ENCODE results near the gene EDRF1.

Gene EDRF1

DNA sequence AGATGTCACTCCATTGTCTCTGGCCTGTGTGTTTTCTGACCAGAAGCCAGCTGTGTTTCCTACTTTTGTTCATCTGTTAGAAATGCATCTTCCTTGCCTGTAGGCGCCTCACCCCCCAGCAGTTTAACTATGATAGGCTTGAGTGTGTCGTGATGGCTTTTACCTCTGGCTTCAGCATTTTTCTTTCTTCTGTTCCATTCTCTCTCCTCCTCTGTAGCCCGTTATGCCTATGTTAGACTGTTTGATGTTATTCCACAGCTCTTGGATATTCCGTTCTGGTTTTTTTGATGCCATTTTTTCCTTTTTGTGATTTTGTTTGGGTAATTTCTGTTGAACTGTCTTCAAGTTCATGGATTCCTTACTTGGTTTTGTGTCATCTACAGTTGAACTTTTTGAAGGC is 38.2 kb downstream of the EDRF1 start:
- no peak overlapping the region for H3K4me3 ChIP-seq (ENCODE audit: insufficient read depth, low read depth, low read length, poor library complexity, severe bottlenecking)
- peaks cover 70% of the 10 kb centered on the region for H3K36me3 ChIP-seq (ENCODE audit: control insufficient read depth, insufficient read depth, low read length)
- H3K27ac ChIP-seq (ENCODE audit: insufficient read depth, low read length, poor library complexity, severe bottlenecking), result no peak overlapping the region
- no peaks in the 10 kb centered on the region for H3K9me3 ChIP-seq (ENCODE audit: control insufficient read depth, low read length)
- no peak for DNase-seq
- H3K27me3 ChIP-seq (replicated peaks; ENCODE audit: control insufficient read depth, insufficient read depth, low read length, poor library complexity, severe bottlenecking), result no peaks in the 10 kb centered on the region
- H3K4me1 ChIP-seq (ENCODE audit: control insufficient read depth, insufficient read depth, low read length, poor library complexity, severe bottlenecking), result no peaks in the 10 kb centered on the region

DNA sequence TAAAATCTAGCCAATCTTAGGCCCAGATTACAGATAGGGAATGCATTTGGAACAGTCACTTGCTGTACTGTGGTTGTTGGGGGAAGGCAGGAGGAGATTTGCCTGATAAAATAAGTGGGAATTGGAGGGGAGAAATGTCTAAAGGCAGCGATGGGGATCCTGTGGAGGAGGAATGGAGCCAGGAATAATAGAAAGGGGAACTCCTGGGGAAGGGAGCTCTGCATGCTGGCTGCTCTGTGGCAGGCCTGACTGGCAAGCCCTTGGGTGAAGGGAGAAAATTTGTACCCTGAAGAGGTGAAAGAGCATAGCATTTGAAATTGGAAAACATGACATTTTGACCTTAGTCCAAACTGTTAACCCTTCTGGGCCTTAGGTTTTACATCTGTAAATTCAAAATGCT is 42.5 kb downstream of the EDRF1 start:
- H3K4me1 ChIP-seq (ENCODE audit: control insufficient read depth, insufficient read depth, low read length, poor library complexity, severe bottlenecking), result no peaks in the 10 kb centered on the region
- H3K36me3 ChIP-seq (ENCODE audit: control insufficient read depth, insufficient read depth, low read length), result peaks cover 63% of the 10 kb centered on the region
- no peaks in the 10 kb centered on the region for H3K27me3 ChIP-seq (replicated peaks; ENCODE audit: control insufficient read depth, insufficient read depth, low read length, poor library complexity, severe bottlenecking)
- H3K9me3 ChIP-seq (ENCODE audit: control insufficient read depth, low read length), result no peaks in the 10 kb centered on the region
- H3K27ac ChIP-seq (ENCODE audit: insufficient read depth, low read length, poor library complexity, severe bottlenecking), result no peak overlapping the region
- DNase-seq, result no peak
- no peak overlapping the region for H3K4me3 ChIP-seq (ENCODE audit: insufficient read depth, low read depth, low read length, poor library complexity, severe bottlenecking)

DNA sequence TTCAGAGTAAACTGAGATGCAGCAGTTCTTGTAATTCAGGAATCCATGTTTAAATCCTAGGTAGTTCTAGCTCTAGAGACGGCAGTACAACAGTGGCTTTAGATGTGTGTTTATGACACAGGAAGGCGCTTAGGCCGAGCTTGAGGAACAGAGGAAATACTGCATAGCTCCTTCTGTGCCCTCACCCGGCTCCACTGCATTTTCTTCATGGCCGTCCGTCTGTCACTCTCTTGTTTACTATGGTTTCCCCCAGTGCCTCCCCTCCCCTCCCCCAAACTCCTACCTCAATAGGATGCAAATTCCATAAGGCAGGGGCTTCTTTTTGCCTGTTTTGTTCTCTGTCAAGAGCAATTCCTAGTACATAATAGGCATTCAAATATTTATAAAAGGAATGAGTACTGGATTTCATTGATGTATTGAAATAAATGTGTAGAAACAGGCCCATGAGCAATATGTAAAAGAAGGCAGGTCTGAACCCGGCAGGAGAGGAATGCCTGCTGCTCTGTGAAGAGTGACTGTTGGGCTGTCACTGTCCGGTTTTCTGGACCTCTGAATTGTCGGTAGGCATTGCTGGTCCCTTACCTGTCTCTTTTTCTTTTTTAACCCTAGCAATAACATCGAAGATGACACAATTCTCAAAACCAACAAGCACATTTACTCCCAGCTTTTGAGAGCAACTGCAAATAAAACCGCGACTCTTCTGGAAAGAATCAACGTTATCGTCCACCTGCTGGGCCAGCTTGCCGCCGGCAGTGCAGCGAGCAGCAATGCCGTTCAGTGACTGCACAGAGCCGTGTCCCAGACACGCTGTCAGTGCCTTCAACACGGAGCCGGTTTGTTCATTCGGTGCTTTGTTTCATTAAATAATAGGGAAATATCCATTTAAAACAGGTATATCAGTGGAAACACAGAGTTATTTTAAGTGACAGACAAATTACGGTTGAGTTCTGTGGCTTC is 43.5 kb downstream of the EDRF1 start:
- Histone ChIP-seq H3K27ac (ENCODE audit: insufficient read depth, low read length, poor library complexity, severe bottlenecking) (no peak overlapping the region), H3K27me3 (replicated peaks; ENCODE audit: control insufficient read depth, insufficient read depth, low read length, poor library complexity, severe bottlenecking) (no peaks in the 10 kb centered on the region), H3K9me3 (ENCODE audit: control insufficient read depth, low read length) (no peaks in the 10 kb centered on the region), H3K4me1 (ENCODE audit: control insufficient read depth, insufficient read depth, low read length, poor library complexity, severe bottlenecking) (no peaks in the 10 kb centered on the region), H3K4me3 (ENCODE audit: insufficient read depth, low read depth, low read length, poor library complexity, severe bottlenecking) (no peak overlapping the region), H3K36me3 (ENCODE audit: control insufficient read depth, insufficient read depth, low read length) (peaks cover 56% of the 10 kb centered on the region)
- no peak for DNase-seq

DNA sequence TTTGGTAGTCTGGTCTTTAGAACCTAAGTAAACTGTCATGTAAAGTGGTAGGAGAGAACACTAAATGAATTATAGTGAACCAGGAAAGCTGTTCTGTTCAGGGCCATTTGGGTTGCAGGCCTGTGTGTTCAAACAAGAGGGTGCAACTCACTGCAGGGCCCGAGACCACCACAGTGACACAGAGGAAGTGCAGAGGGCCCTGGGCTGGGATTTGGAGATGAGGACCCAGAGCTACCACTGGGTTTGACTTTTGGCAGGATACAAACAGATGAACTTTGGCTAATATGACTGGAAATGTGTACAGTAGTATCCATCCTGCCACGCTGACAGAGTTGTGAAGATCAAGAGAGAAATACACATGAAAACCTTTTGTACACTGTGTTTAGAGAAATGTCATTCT is 46.3 kb downstream of the EDRF1 start:
- Histone ChIP-seq H3K4me3 (ENCODE audit: insufficient read depth, low read depth, low read length, poor library complexity, severe bottlenecking) (no peak overlapping the region), H3K36me3 (ENCODE audit: control insufficient read depth, insufficient read depth, low read length) (peaks cover 34% of the 10 kb centered on the region), H3K9me3 (ENCODE audit: control insufficient read depth, low read length) (no peaks in the 10 kb centered on the region), H3K27me3 (replicated peaks; ENCODE audit: control insufficient read depth, insufficient read depth, low read length, poor library complexity, severe bottlenecking) (no peaks in the 10 kb centered on the region), H3K27ac (ENCODE audit: insufficient read depth, low read length, poor library complexity, severe bottlenecking) (no peak overlapping the region), H3K4me1 (ENCODE audit: control insufficient read depth, insufficient read depth, low read length, poor library complexity, severe bottlenecking) (no peaks in the 10 kb centered on the region)
- DNase-seq, result no peak

DNA sequence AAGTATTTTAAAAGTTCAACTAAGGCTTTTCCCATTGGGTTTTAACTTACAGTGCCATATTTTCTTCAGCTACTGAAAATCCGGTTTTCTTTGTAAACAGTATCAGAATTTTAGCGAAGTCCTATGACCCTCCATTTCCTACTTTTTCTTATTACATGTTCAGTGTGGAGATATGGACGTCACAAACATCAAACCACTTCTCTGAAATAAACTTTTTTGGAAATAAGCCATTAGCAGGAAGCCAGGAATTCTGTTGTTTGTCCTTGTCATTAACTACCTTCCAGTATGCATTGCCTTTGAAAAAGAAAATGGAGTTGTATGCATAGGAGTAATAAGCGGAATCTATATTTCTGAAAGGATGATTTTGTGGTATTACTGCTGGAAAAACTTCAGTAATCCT is 47.0 kb downstream of the EDRF1 start:
- Histone ChIP-seq H3K4me1 (ENCODE audit: control insufficient read depth, insufficient read depth, low read length, poor library complexity, severe bottlenecking) (no peaks in the 10 kb centered on the region), H3K9me3 (ENCODE audit: control insufficient read depth, low read length) (no peaks in the 10 kb centered on the region), H3K36me3 (ENCODE audit: control insufficient read depth, insufficient read depth, low read length) (peaks cover 30% of the 10 kb centered on the region), H3K27ac (ENCODE audit: insufficient read depth, low read length, poor library complexity, severe bottlenecking) (no peak overlapping the region), H3K4me3 (ENCODE audit: insufficient read depth, low read depth, low read length, poor library complexity, severe bottlenecking) (no peak overlapping the region), H3K27me3 (replicated peaks; ENCODE audit: control insufficient read depth, insufficient read depth, low read length, poor library complexity, severe bottlenecking) (no peaks in the 10 kb centered on the region)
- DNase-seq, result no peak

DNA sequence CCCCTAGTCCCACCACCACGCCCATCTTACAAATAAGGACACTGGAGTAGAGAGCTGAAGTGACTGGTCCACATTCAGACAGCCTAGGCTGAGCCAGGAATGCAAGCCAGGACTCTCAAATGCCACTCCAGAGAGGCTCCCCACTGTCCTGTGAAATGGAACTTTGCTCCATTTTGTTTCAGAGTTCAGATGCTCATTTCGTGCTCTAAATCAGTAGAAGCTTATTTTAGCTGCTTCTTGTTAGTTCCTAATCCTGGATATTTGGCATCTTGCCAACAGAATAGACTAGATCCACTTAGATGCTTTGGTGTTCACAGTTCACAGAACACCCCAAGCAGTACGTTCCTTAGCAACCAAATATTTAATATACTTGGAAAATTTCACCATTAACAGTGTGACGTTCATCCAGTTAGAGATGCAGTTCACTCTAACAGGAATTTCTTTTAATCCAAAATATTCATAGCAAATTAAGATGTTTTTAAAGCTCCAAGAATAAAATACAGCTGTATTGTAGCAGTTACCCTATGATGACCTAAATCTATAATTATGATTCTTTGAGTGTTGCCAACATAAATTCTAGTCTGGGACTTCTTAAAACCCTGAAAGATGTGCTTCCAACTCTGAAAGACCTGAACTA is 48.8 kb downstream of the EDRF1 start:
- no peak for DNase-seq

DNA sequence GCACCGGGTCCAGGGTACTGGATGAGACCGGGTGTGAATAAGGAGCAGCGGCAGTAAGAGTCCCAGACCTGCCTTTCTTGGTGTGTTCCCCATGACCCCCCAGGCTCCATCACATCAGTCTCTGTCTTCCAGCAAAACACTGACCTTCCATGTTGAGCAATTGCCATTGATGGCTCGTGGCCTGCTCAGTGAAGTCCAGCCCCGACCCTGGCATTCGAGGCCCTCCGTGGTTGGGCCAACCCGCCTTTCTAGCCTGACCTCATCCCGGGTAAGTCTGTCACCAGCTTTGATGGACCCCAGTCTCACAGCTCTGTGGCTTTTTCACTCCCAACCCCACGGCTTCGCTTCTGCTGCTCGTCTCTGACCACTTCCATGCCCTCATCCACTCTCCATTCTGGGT is 49.7 kb downstream of the EDRF1 start:
- Histone ChIP-seq H3K27me3 (replicated peaks; ENCODE audit: control insufficient read depth, insufficient read depth, low read length, poor library complexity, severe bottlenecking) (no peaks in the 10 kb centered on the region), H3K27ac (ENCODE audit: insufficient read depth, low read length, poor library complexity, severe bottlenecking) (no peak overlapping the region), H3K9me3 (ENCODE audit: control insufficient read depth, low read length) (no peaks in the 10 kb centered on the region), H3K4me3 (ENCODE audit: insufficient read depth, low read depth, low read length, poor library complexity, severe bottlenecking) (no peak overlapping the region), H3K4me1 (ENCODE audit: control insufficient read depth, insufficient read depth, low read length, poor library complexity, severe bottlenecking) (no peaks in the 10 kb centered on the region), H3K36me3 (ENCODE audit: control insufficient read depth, insufficient read depth, low read length) (peaks cover 12% of the 10 kb centered on the region)
- DNase-seq, result no peak

More for the DNA sequence above, 48.8 kb downstream of the EDRF1 start:
- Histone ChIP-seq H3K27me3 (replicated peaks; ENCODE audit: control insufficient read depth, insufficient read depth, low read length, poor library complexity, severe bottlenecking) (no peaks in the 10 kb centered on the region), H3K27ac (ENCODE audit: insufficient read depth, low read length, poor library complexity, severe bottlenecking) (no peak overlapping the region), H3K9me3 (ENCODE audit: control insufficient read depth, low read length) (no peaks in the 10 kb centered on the region), H3K36me3 (ENCODE audit: control insufficient read depth, insufficient read depth, low read length) (peaks cover 21% of the 10 kb centered on the region), H3K4me1 (ENCODE audit: control insufficient read depth, insufficient read depth, low read length, poor library complexity, severe bottlenecking) (no peaks in the 10 kb centered on the region), H3K4me3 (ENCODE audit: insufficient read depth, low read depth, low read length, poor library complexity, severe bottlenecking) (no peak overlapping the region)

DNA sequence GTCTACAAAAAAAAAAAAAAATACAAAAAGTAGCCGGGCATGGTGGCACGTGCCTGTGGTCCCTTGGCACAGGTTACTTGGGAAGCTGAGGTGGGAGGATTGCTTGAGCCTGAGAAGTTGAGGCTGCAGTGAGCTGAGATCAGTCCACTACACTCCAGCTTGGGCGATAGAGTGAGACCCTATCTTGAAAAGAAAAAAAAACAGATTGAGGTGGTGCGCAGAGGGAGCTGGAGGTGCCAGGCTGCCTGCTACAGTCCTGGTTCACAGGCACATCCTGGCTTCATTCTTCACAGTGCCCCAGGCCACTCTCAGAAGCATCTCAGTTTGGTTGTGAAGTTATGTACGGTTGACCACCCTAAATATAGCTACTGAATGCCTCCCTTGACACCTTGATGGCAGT is 51.3 kb downstream of the EDRF1 start:
- no peak for DNase-seq
- Histone ChIP-seq H3K4me3 (ENCODE audit: insufficient read depth, low read depth, low read length, poor library complexity, severe bottlenecking) (no peak overlapping the region), H3K9me3 (ENCODE audit: control insufficient read depth, low read length) (no peaks in the 10 kb centered on the region), H3K27me3 (replicated peaks; ENCODE audit: control insufficient read depth, insufficient read depth, low read length, poor library complexity, severe bottlenecking) (no peaks in the 10 kb centered on the region), H3K4me1 (ENCODE audit: control insufficient read depth, insufficient read depth, low read length, poor library complexity, severe bottlenecking) (no peaks in the 10 kb centered on the region), H3K27ac (ENCODE audit: insufficient read depth, low read length, poor library complexity, severe bottlenecking) (no peak overlapping the region), H3K36me3 (ENCODE audit: control insufficient read depth, insufficient read depth, low read length) (no peaks in the 10 kb centered on the region)

DNA sequence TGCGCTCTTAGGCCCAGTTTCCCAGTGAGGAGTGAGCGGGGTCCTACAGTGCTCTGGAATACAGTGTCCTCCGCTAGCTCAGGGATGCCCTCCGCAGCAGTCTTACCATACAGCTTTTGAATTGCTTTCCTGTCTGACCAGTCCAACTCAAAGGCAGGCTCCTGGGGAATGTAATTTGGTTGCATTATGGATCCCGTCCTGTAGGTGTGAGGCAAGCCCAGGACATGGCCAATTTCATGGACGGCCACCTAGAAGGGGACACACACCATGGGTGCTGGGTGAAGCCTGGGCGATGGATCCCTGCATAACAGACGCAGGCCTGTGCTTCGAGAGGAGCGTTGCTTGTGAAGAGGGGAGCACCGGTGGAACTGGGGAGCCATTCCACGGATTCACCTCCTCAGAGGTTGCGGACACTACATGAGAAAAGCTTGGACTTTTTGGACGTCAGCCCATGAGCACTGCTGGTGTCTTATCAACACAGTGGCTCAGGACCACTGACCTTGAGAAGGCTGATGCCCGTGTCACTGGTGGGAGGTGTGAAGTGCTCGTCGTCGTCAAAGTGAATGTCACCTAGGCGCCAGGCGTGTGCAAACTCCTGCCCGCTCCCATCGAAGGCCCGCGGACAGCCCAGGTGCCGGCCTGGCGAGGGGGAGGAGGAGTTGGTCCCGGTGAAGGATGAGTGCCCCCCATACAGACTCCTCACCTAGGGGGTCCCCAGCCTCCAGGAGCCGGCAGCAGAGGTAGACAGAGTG is 52.8 kb downstream of the EDRF1 start:
- Histone ChIP-seq H3K9me3 (ENCODE audit: control insufficient read depth, low read length) (no peaks in the 10 kb centered on the region), H3K36me3 (ENCODE audit: control insufficient read depth, insufficient read depth, low read length) (no peaks in the 10 kb centered on the region), H3K4me1 (ENCODE audit: control insufficient read depth, insufficient read depth, low read length, poor library complexity, severe bottlenecking) (no peaks in the 10 kb centered on the region), H3K4me3 (ENCODE audit: insufficient read depth, low read depth, low read length, poor library complexity, severe bottlenecking) (no peak overlapping the region), H3K27ac (ENCODE audit: insufficient read depth, low read length, poor library complexity, severe bottlenecking) (no peak overlapping the region), H3K27me3 (replicated peaks; ENCODE audit: control insufficient read depth, insufficient read depth, low read length, poor library complexity, severe bottlenecking) (no peaks in the 10 kb centered on the region)
- no peak for DNase-seq

DNA sequence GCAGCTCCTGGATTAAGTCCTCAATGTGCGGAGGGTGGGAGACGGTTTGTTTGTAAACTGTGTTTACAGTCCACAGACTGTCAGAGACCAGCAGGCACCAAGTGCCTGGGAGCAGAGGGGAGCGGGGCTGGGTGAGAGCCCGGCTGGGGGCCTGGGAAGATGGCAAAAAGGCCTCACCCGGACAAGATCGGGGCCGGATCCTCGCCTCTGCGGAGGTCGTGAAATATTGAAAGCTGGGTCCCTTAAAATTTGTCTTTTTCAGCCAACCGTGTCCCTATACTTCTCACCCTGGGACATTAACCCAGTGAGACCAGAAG is 53.3 kb downstream of the EDRF1 start:
- Histone ChIP-seq H3K9me3 (ENCODE audit: control insufficient read depth, low read length) (no peaks in the 10 kb centered on the region), H3K36me3 (ENCODE audit: control insufficient read depth, insufficient read depth, low read length) (no peaks in the 10 kb centered on the region), H3K27me3 (replicated peaks; ENCODE audit: control insufficient read depth, insufficient read depth, low read length, poor library complexity, severe bottlenecking) (no peaks in the 10 kb centered on the region), H3K4me3 (ENCODE audit: insufficient read depth, low read depth, low read length, poor library complexity, severe bottlenecking) (no peak overlapping the region), H3K27ac (ENCODE audit: insufficient read depth, low read length, poor library complexity, severe bottlenecking) (no peak overlapping the region), H3K4me1 (ENCODE audit: control insufficient read depth, insufficient read depth, low read length, poor library complexity, severe bottlenecking) (no peaks in the 10 kb centered on the region)
- no peak for DNase-seq
